ENCODE results near the gene YIF1A. TPM values are rescaled to one million over a fixed set of nuclear protein-coding genes. Genes with fewer than 3 reads are reported as not detected.

The YIF1A gene
- polyA plus RNA-seq, 1 experiment, result 228 TPM

GRCh38 chr11:66334605-66335442, 45.9 kb upstream of the YIF1A start:
- H3K27me3 ChIP-seq (ENCODE audit: control insufficient read depth, insufficient read depth, low read length), result no peaks in the 10 kb centered on the region
- H3K36me3 ChIP-seq (ENCODE audit: control insufficient read depth, insufficient read depth, low read length), result peaks cover 29% of the 10 kb centered on the region
- TF ChIP-seq CTCF (IDR thresholded peaks at IDR 0.05; ENCODE audit: insufficient read depth, low read depth, low read length), result no peak
- H3K4me3 ChIP-seq (ENCODE audit: low read depth, low read length), result peak overlapping the region; percentile 78
- CTCF ChIA-PET, result interaction anchor here (0.6 to 8.7 kb wide), 16 partner anchors 8 to 313 kb away, joined by 3 to 201 read pairs (median 7); partner anchors contain the start of genes BRMS1, CD248 and YIF1A
- POLR2A ChIA-PET, result interaction anchor here (0.7 to 2.9 kb wide), 4 partner anchors 11 to 315 kb away, joined by 3 to 34 read pairs (median 4); no protein-coding TSS in a partner anchor
- DNase-seq (ENCODE audit: low read depth), result no peak

GRCh38 chr11:66333896-66334604, 45.1 kb upstream of the YIF1A start:
- no peak for DNase-seq (ENCODE audit: low read depth)
- Histone ChIP-seq H3K27me3 (ENCODE audit: control insufficient read depth, insufficient read depth, low read length) (no peaks in the 10 kb centered on the region), H3K36me3 (ENCODE audit: control insufficient read depth, insufficient read depth, low read length) (peaks cover 25% of the 10 kb centered on the region), H3K4me3 (ENCODE audit: low read depth, low read length) (peak overlapping the region; percentile 78)
- TF ChIP-seq CTCF (IDR thresholded peaks at IDR 0.05; ENCODE audit: insufficient read depth, low read depth, low read length), result no peak
- ChIA-PET CTCF (interaction anchor here (0.6 to 8.7 kb wide), 10 partner anchors 7 to 312 kb away, joined by 3 to 201 read pairs (median 10); partner anchors contain the start of gene CD248), POLR2A (interaction anchor here (2.9 kb wide), 1 partner anchor 21 kb away, joined by 34 read pairs; no protein-coding TSS in a partner anchor)

- no peaks in the 10 kb centered on the region for H3K27me3 ChIP-seq (ENCODE audit: control insufficient read depth, insufficient read depth, low read length)
- CTCF ChIA-PET, result interaction anchor here (2.1 to 8.7 kb wide), 4 partner anchors 8 to 53 kb away, joined by 9 to 201 read pairs (median 17); partner anchors contain the start of gene CD248
- peaks cover 25% of the 10 kb centered on the region for H3K36me3 ChIP-seq (ENCODE audit: control insufficient read depth, insufficient read depth, low read length)
- no peak overlapping the region for H3K4me3 ChIP-seq (ENCODE audit: low read depth, low read length)
- POLR2A ChIA-PET, result no interaction called here
- no peak for TF ChIP-seq CTCF (IDR thresholded peaks at IDR 0.05; ENCODE audit: insufficient read depth, low read depth, low read length)
- no peak for DNase-seq (ENCODE audit: low read depth)
Measured at GRCh38 chr11:66333220-66333877, 44.4 kb upstream of the YIF1A start.

GRCh38 chr11:66332371-66333219, 43.7 kb upstream of the YIF1A start:
- ChIA-PET CTCF (interaction anchor here (0.9 to 8.7 kb wide), 4 partner anchors 15 to 54 kb away, joined by 3 to 201 read pairs (median 22); partner anchors contain the start of gene CD248), POLR2A (no interaction called here)
- H3K4me3 ChIP-seq (ENCODE audit: low read depth, low read length), result no peak overlapping the region
- DNase-seq (ENCODE audit: low read depth), result no peak
- no peak for TF ChIP-seq CTCF (IDR thresholded peaks at IDR 0.05; ENCODE audit: insufficient read depth, low read depth, low read length)
- H3K27me3 ChIP-seq (ENCODE audit: control insufficient read depth, insufficient read depth, low read length), result no peaks in the 10 kb centered on the region
- H3K36me3 ChIP-seq (ENCODE audit: control insufficient read depth, insufficient read depth, low read length), result peaks cover 24% of the 10 kb centered on the region
